ENCODE results near the gene FKBP15.

- no peak for TF ChIP-seq POLR2A (IDR thresholded peaks at IDR 0.05)
- TF ChIP-seq CTCF (IDR thresholded peaks at IDR 0.05): no peak
Observed at GRCh38 chr9:113245894-113246293, 24.8 kb upstream of the FKBP15 start.

Measured in uterus (tissue), 2 donors.